ENCODE data around the gene ZNF574.
"Not testable (repeated sequence)": the region's sequence is repeated elsewhere in the genome, so short reads cannot be mapped to it uniquely, and the experiment has no call there.

Gene ZNF574

DNA sequence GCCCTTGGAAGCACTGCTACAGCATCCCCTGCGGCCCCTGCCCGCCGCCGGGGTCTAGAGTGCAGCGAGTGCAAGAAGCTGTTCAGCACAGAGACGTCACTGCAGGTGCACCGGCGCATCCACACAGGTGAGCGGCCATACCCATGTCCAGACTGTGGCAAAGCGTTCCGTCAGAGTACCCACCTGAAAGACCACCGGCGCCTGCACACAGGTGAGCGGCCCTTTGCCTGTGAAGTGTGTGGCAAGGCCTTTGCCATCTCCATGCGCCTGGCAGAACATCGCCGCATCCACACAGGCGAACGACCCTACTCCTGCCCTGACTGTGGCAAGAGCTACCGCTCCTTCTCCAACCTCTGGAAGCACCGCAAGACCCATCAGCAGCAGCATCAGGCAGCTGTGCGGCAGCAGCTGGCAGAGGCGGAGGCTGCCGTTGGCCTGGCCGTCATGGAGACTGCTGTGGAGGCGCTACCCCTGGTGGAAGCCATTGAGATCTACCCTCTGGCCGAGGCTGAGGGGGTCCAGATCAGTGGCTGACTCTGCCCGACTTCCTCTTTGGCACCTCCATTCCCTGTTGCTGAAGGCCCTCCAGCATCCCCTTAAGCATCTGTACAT is 4.9 kb downstream of the ZNF574 start:
- DNase-seq: no peak

GRCh38 chr19:42081584-42082203 is 5.7 kb downstream of the ZNF574 start:
- DNase-seq: no peak

DNA sequence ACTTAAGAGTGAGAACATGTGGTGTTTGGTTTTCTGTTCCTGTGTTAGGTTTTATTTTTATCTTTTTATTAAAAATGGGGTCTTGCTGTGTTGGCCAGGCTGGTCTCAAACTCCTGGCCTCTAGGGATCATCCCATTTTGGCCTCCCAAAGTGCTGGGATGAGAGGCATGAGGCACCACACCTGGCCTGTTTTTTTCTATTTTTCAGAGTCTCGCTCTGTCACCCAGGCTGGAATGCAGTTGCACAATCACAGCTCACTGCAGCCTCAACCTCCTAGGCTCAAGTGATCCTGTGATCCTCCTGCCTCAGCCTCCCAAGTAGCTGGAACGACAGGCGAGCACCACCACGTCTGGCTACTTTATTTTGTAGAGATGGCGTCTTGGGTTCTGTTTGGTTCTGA is 7.6 kb downstream of the ZNF574 start:
- DNase-seq: no peak

- DNase-seq: no peak
Observed at GRCh38 chr19:42086188-42086736, 10.3 kb downstream of the ZNF574 start.

DNA sequence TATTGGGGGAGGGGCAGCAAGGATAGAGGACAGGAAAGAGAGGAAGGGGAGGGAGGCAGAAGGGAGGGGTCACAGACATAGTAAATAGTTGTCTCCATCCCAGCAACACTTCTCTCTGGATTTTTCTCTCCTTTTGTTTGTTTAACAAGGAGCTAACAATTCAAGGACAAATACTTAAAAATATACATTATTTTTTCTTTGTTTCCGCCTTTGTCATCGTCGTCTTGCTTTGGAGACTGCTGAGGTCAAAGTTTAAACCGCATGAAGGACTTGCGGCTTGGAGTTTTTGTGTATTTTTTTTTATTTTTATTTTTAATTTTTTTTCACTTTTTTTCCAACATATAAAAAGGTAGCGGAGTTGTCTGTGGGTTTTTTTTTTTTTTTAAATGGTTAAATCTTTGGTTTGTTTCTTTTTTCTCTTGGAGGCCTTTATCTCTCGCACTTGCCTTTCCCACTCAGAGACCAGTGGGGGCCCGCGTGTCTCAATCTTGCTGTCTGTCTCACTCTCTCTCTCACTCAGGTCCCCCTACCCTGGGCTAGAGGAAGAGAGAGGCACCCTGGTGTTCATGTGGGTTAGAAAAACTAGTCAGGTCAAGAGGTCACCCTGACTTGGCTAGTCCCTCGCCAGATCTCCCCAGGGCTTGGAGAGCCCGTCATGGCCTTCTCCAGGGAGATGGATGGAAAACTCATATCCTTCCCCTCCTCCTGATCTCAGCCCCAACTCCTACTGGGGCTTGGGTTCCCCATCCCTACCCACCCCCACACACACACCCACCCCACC is 11.0 kb downstream of the ZNF574 start:
- DNase-seq: no peak

DNA sequence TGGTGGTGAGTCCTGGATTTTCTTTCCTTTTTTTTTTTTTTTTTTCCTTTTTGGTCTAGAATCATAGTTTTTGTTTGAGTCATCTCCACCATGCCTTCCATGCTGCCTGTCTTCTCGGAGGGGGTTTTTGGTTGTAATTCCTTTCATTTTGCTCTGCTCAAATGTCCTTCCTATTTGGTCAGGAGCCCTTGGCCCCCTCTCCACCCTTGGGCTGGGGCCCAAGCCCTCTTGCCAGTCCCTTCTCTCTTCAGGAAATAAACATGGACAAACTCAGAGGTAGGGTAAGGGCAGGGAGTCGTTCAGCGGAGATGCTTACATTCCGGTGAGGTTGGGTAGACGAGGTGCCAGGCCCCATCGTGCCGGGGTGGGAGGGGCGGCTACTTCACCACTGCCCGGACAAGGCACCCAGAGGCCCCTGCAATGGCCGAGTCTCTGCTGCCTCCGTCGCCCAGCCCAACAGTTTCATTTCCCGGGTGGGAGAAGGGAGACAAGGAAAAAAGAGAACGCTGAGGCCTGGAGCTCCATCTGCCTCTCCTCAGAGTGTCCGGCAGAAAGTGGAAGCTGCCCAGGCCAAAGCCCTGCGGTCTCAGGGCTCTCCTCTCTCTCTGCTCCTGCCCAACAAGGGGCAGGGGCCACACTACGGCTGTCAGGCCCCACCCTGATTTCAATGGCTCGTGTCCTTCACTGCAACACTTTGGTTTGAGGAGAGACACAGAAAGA is 12.7 kb downstream of the ZNF574 start:
- no peak for DNase-seq

GRCh38 chr19:42089191-42089750 is 13.3 kb downstream of the ZNF574 start:
- DNase-seq: no peak

DNA sequence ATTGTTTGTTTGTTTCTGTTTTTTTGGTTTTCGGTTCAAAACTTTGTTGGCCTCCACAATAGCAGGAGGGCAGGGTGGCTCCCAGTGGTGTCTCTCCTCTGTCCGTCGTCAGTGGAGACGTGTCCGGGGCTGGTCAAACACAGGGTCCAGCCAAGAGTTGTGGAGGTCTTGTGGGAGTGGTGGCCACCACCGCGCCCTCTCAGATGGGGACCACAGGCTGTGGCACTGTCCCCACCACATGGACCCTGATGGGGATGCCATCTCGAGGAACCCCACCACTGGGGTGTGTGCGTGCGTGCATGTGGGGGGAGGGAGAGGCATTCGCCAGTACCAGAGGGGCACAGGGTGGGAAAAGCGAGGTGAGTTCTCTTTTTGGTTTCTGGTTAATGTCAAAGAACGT is 13.8 kb downstream of the ZNF574 start:
- no peak for DNase-seq

- no peak for DNase-seq
Observed at GRCh38 chr19:42090672-42091071, 14.7 kb downstream of the ZNF574 start.

DNA sequence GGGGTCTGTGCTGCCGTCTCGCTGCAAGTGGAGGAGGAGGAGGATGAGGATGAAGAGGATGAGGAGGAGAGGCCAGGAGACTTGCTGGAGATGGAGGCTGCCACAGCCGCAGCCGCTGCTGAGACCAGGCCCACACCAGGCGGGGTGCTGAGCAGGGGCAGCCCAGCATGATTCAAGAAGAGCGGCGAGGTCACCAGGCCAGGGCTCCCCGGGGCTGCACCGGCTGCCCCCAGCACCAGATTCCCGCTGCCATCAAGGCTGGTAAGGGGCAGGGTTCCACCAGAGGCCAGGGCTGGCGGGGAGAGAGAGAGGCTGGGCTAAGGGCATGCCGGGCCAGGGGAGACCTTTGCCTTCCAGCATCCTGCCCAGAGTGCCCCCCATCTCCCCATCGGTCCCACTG is 15.3 kb downstream of the ZNF574 start:
- DNase-seq: no peak

DNA sequence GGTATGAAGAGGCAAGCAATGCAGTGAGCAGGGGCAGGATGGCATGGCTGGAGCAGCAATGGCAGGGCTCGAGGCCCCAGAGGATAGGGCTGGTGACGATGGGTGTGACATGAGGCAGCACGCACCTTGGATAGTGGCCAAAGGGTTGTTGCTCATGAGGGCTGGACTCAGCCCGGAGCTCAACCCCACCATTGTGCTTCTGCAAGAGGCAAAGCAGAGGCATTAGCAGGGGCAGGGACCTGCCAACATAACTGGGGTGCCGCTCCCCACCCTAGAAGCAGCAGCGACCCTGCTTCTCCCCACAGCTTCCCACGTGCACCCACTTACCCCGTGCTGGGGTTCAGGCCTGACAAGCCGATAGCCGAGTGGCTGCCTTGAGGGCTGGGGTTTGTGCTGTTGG is 15.8 kb downstream of the ZNF574 start:
- DNase-seq: no peak

- DNase-seq: no peak
Observed at GRCh38 chr19:42092350-42092749, 16.4 kb downstream of the ZNF574 start.

GRCh38 chr19:42093505-42093904 is 17.5 kb downstream of the ZNF574 start:
- no peak for DNase-seq

- DNase-seq: no peak
Observed at GRCh38 chr19:42093926-42094325, 18.0 kb downstream of the ZNF574 start.

DNA sequence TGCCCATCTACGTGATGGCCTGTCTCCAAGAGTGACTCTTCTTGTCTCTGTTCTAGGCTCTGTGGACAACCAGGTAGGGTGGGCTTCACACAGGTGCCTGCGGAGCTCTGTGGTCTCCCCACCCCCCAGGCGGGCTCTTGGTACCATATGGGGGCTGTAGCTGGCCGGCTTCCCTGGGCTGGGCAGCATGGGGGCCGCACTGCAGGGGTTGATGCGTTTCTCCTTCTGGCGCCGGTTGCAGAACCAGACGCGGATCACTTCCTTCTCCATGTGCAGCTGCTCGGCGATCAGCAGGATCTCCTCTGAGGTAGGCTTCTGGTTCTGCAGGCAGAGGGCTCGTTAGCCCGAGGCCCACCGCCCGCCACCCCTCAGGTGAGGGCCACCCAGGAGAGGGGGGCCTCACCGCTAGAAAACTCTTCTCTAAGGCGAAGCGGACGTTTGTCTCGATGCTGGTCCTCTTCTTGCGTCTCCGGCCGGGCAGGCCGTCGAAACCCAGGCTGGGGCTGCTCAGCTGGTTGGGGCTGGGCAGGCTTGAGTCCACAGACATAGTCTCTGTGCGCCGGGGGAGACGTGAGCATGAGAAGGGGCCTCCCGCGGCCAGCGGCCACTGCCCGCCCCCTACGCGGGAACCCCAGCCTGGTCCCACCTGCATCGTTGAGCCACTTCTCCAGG is 19.3 kb downstream of the ZNF574 start:
- DNase-seq: no peak

DNA sequence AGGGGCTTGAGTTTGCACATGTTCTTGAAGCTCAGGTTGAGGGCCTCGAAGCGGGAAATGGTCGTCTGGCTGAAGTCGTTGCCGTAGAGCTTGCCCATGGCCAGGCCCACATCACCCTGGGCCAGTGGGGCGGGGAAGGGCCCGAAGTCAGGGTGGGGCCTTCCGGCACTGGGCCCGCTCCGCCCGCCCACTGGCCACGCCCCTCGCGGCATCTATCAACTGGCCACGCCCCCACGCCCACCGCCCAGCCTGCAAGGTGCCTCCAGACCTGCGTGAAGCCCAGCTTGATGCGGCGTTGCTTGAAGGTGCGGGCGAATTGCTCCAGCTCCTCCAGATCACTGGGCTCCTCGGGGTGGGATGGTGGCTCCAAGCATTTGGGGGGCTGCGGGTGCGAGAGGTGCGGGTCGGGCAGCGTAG is 19.9 kb downstream of the ZNF574 start:
- no peak for DNase-seq

DNA sequence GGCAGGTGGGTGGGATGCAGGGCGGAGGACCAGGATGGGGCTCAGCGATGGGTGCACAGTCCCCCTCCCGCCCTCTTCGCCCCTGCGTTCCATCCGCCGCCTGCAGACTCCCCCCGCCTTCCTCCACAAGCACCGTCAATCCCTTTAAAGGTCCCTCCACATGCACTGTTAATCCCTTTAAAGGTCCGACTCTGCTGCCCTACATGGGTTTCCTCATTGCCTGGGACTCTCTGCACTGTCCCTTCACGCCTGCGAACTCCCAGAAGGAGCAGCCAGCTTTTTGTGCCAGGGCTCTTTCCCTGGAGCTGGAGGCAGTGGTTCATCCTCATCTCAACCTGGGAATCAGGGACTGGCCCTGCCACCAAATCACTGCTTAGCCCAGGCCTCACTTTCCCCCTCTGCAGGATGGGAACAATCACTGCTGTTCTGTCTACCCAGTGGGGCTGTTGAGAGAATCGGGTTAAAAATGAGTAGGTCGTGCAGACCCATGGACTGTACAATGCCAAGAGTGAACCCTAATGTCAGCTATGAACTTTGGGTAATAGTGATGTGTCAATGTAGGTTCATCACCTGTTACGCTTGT is 20.4 kb downstream of the ZNF574 start:
- DNase-seq: no peak

- DNase-seq: no peak
Observed at GRCh38 chr19:42097461-42097860, 21.5 kb downstream of the ZNF574 start.

GRCh38 chr19:42098781-42099180 is 22.8 kb downstream of the ZNF574 start:
- no peak for DNase-seq

DNA sequence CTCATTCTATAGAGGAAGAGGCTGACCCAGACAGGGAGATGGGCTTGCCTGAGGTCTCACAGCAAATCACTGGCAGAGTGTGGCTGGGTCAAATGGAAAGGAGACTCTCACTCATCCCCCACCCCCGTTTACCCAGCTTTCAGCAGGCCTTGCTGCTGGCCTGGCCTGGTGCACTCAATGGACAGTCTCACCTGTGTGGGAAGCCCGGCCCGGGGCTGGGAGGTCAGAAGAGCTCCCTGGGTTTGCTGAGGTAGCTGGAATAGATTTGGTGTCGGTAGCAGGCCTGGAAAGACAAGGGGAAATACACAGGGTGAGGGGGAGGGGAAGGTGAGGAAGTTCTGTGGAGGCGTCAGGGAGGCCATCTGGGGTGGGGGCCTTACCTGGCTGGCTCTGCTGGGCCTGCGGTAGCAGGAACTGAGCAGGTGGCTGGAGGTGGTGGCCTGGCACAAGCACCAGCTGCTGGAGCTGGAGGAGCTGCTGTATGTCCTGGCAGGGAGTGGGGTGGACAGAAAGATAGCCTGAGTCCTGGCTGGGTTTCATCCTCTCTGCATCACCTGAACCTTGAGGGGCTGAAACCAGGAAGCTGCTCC is 23.5 kb downstream of the ZNF574 start:
- no peak for DNase-seq

- not testable (repeated sequence) for DNase-seq
Observed at GRCh38 chr19:42100241-42100640, 24.3 kb downstream of the ZNF574 start.

- no peak for DNase-seq
Observed at GRCh38 chr19:42102877-42103276, 26.9 kb downstream of the ZNF574 start.

All from stimulated activated naive CD4-positive, alpha-beta T cell treated with Interleukin-2 at 50 U/mL for 16 hours (primary cell).